Thyroid gland (tissue), 4 donors: ENCODE results near the gene DSCAM. TPM values are rescaled to one million over a fixed set of nuclear protein-coding genes. Genes with fewer than 3 reads are reported as not detected.
A peak's percentile ranks its signal among the peaks of the same experiment; 100 is the strongest.

ENCODE experiments used
- DNase-seq, 2 donors: peaks; one replicate each; pipeline ENCODE4 v3.0.0-alpha.2; 2019
- H3K27ac ChIP-seq, 3 donors: fragments of 200-600 bp; sonication (generic); 1 replicate in 2 of 3; 2 replicates in 1 of 3; pipeline ENCODE4 v1.5.1; 2016 to 2019; ENCODE audit warnings: mild to moderate bottlenecking in 1 of 3, moderate library complexity in 1 of 3
- H3K27me3 ChIP-seq: fragments of 200-600 bp; sonication (generic); one replicate; pipeline ENCODE4 v1.5.1; 2019
- H3K36me3 ChIP-seq, 2 donors: fragments of 200-600 bp; sonication (generic); one replicate each; pipeline ENCODE4 v1.5.1; 2016 to 2019
- H3K4me1 ChIP-seq, 2 donors: fragments of 200-600 bp; sonication (generic); one replicate each; pipeline ENCODE4 v1.5.1; 2017 to 2019
- H3K4me3 ChIP-seq, 3 donors: fragments of 200-600 bp; sonication (generic); replicated peaks in 1 of 3; 1 replicate in 2 of 3; 2 replicates in 1 of 3; pipeline ENCODE4 v1.5.1; 2016; ENCODE audit warnings: mild to moderate bottlenecking in 1 of 3
- H3K9me3 ChIP-seq: fragments of 200-600 bp; sonication (generic); one replicate; pipeline ENCODE4 v1.5.1; 2017
- CTCF ChIP-seq, 6 experiments: fragments of 200-600 bp in 3 of 6; fragments of 450-650 bp in 3 of 6; sonication (generic) in 3 of 6; IDR thresholded peaks; one replicate each; pipeline ENCODE4 v1.5.1; 2016 to 2019; ENCODE audit warnings: antibody characterized with exemption in 6 of 6, mild to moderate bottlenecking in 2 of 6, inconsistent platforms in 1 of 6, moderate library complexity in 1 of 6
- POLR2A ChIP-seq, 2 donors: fragments of 450-650 bp; IDR thresholded peaks; one replicate each; pipeline ENCODE4 v1.6.1; 2017; ENCODE audit warnings: antibody characterized with exemption in 2 of 2, mild to moderate bottlenecking in 2 of 2, moderate library complexity in 1 of 2
- WGBS, 2 donors: methylation state at CpG; one replicate each; pipeline ENCODE4 v1.1.5; 2017; 5-methylcytosine and 5-hydroxymethylcytosine counted together
- intact Hi-C: fragments of 100-400 bp; cut with DNase I; formaldehyde crosslinking; loops from one replicate; pipeline ENCODE4 v1.15.1; 2023
- total RNA-seq, 4 donors: library from RNA; depleted of rRNA; stranded (reverse); fragments of >200 nt; gene quantifications; one replicate each; pipeline ENCODE4 v1.2.3, GENCODE V29; 2016

DSCAM gene
- total RNA-seq, 4 donors from 2014 or later = 0.20 TPM; not detected in 3

GRCh38 chr21:40134731-40135492 is 712.0 kb downstream of the DSCAM start:
- Histone ChIP-seq H3K36me3 (no peaks in the 10 kb centered on the region), H3K9me3 (no peaks in the 10 kb centered on the region), H3K4me1 (peaks cover 0 to 1% of the 10 kb centered on the region in 2 donors), H3K27ac (no peak overlapping the region), H3K4me3 (no peak overlapping the region), H3K27me3 (no peaks in the 10 kb centered on the region)
- no peak for TF ChIP-seq POLR2A (IDR thresholded peaks at IDR 0.05)
- 85 to 92% methylated on average over 9 of the region's 9 CpGs for WGBS, 2 donors
- intact Hi-C loops = no loop called here
- DNase-seq = no peak

GRCh38 chr21:40130476-40130875 is 716.5 kb downstream of the DSCAM start:
- H3K4me3 ChIP-seq = no peak overlapping the region
- no peaks in the 10 kb centered on the region for H3K4me1 ChIP-seq
- no peaks in the 10 kb centered on the region for H3K36me3 ChIP-seq
- intact Hi-C loops = no loop called here
- no peak for DNase-seq
- no peak overlapping the region for H3K27ac ChIP-seq
- no peaks in the 10 kb centered on the region for H3K27me3 ChIP-seq
- TF ChIP-seq CTCF (IDR thresholded peaks at IDR 0.05) (no peak), POLR2A (IDR thresholded peaks at IDR 0.05) (no peak)
- 91 to 95% methylated on average over 3 of the region's 3 CpGs for WGBS, 2 donors
- H3K9me3 ChIP-seq = no peaks in the 10 kb centered on the region

GRCh38 chr21:40129809-40130208 is 717.1 kb downstream of the DSCAM start:
- Histone ChIP-seq H3K4me3 (no peak overlapping the region), H3K27ac (no peak overlapping the region), H3K9me3 (no peaks in the 10 kb centered on the region), H3K36me3 (no peaks in the 10 kb centered on the region), H3K27me3 (no peaks in the 10 kb centered on the region), H3K4me1 (no peaks in the 10 kb centered on the region)
- TF ChIP-seq POLR2A (IDR thresholded peaks at IDR 0.05) (no peak), CTCF (IDR thresholded peaks at IDR 0.05) (no peak)
- no peak for DNase-seq
- whole genome bisulfite sequencing, 2 donors = 95 to 100% methylated on average over 1 of the region's 1 CpG
- intact Hi-C loops = loop anchor here (10.0 kb wide), 1 partner anchor 335 kb away; no protein-coding TSS in a partner anchor

GRCh38 chr21:40128891-40129290 is 718.1 kb downstream of the DSCAM start:
- 76 to 92% methylated on average over 5 of the region's 5 CpGs for WGBS, 2 donors
- TF ChIP-seq CTCF (IDR thresholded peaks at IDR 0.05) (no peak), POLR2A (IDR thresholded peaks at IDR 0.05) (no peak)
- no peaks in the 10 kb centered on the region for H3K36me3 ChIP-seq
- no peaks in the 10 kb centered on the region for H3K9me3 ChIP-seq
- H3K27me3 ChIP-seq = no peaks in the 10 kb centered on the region
- H3K27ac ChIP-seq = no peak overlapping the region
- DNase-seq = no peak
- intact Hi-C loops = loop anchor here (10.0 kb wide), 1 partner anchor 334 kb away; no protein-coding TSS in a partner anchor
- H3K4me1 ChIP-seq = no peaks in the 10 kb centered on the region
- no peak overlapping the region for H3K4me3 ChIP-seq

GRCh38 chr21:40120940-40121575 is 725.9 kb downstream of the DSCAM start:
- no peak overlapping the region for H3K4me3 ChIP-seq
- intact Hi-C loops = loop anchor here (10.0 kb wide), 1 partner anchor 326 kb away; no protein-coding TSS in a partner anchor
- H3K9me3 ChIP-seq = no peaks in the 10 kb centered on the region
- H3K36me3 ChIP-seq = no peaks in the 10 kb centered on the region
- no peaks in the 10 kb centered on the region for H3K27me3 ChIP-seq
- DNase-seq = peak in 1 of 2 donors; percentile 21
- H3K4me1 ChIP-seq = no peaks in the 10 kb centered on the region
- TF ChIP-seq POLR2A (IDR thresholded peaks at IDR 0.05) (no peak), CTCF (IDR thresholded peaks at IDR 0.05) (peak; percentile 59 to 100 (median 92))
- WGBS, 2 donors = 38 to 39% methylated on average over 4 of the region's 4 CpGs
- no peak overlapping the region for H3K27ac ChIP-seq
